GM20431 (cell line): ENCODE results near the gene HLA-DRB1.
"Not testable (repeated sequence)": the region's sequence is repeated elsewhere in the genome, so short reads cannot be mapped to it uniquely, and the experiment has no call there.

Experiments
- in situ Hi-C: fragments of 300-500 bp; cut with MseI, MboI; formaldehyde crosslinking; loops from one replicate; pipeline ENCODE4 v1.15.0; 2020; ENCODE audit warnings: low sequenced_read_pairs; ENCODE audit not compliant: unreplicated experiment

HLA-DRB1 gene

GRCh38 chr6:32566957-32567356 lies 22.7 kb downstream of the HLA-DRB1 start:
- in situ Hi-C loops: no loop called here

- in situ Hi-C loops: no loop called here
Measured at GRCh38 chr6:32565511-32565910, 24.1 kb downstream of the HLA-DRB1 start.

- in situ Hi-C loops: no loop called here
Measured at GRCh38 chr6:32562940-32563339, 26.7 kb downstream of the HLA-DRB1 start.

GRCh38 chr6:32559747-32560146 lies 29.9 kb downstream of the HLA-DRB1 start:
- in situ Hi-C loops: no loop called here

- in situ Hi-C loops: no loop called here
Measured at GRCh38 chr6:32558426-32559057, 31.1 kb downstream of the HLA-DRB1 start.

GRCh38 chr6:32554116-32554965 lies 35.3 kb downstream of the HLA-DRB1 start:
- in situ Hi-C loops: no loop called here

- in situ Hi-C loops: no loop called here
Measured at GRCh38 chr6:32553037-32553742, 36.5 kb downstream of the HLA-DRB1 start.

GRCh38 chr6:32551410-32551809 lies 38.2 kb downstream of the HLA-DRB1 start:
- in situ Hi-C loops: no loop called here

GRCh38 chr6:32539839-32540238 lies 49.8 kb downstream of the HLA-DRB1 start:
- in situ Hi-C loops: no loop called here

- in situ Hi-C loops: not testable (repeated sequence)
Measured at GRCh38 chr6:32530431-32530793, 59.2 kb downstream of the HLA-DRB1 start.

GRCh38 chr6:32529697-32530430 lies 59.8 kb downstream of the HLA-DRB1 start, which contains the start of gene HLA-DRB5:
HLA-DRB5 (minus strand) TSS chr6:32530287; CDS start chr6:32530224, 63 bp downstream.
- in situ Hi-C loops: loop anchor here (10.0 kb wide), 1 partner anchor 55 kb away; the partner anchor contains the start of gene HLA-DRB1
